Neural crest cell (in vitro differentiated cells): ENCODE measurements around the gene KLRG1. TPM values are rescaled to one million over a fixed set of nuclear protein-coding genes. Genes with fewer than 3 reads are reported as not detected.

Experiments
- DNase-seq: peaks from one replicate; pipeline ENCODE4 v3.0.0; 2021; ENCODE audit warnings: low read depth, mixed read lengths, low spot score
- H3K27ac Mint-ChIP-seq: one replicate; pipeline ENCODE4 v1.8.0; 2021; ENCODE audit warnings: mild to moderate bottlenecking, mixed read lengths; ENCODE audit not compliant: unreplicated experiment
- H3K27me3 Mint-ChIP-seq: 2 replicates; pipeline ENCODE4 v1.8.0; 2021; ENCODE audit warnings: low read depth, mild to moderate bottlenecking, mixed read lengths
- H3K36me3 Mint-ChIP-seq: 2 replicates; pipeline ENCODE4 v1.8.0; 2021; ENCODE audit warnings: low read depth, mild to moderate bottlenecking, mixed read lengths
- H3K4me1 Mint-ChIP-seq: 2 replicates; pipeline ENCODE4 v1.8.0; 2021; ENCODE audit warnings: mixed read lengths
- H3K4me3 Mint-ChIP-seq: one replicate; pipeline ENCODE4 v1.8.0; 2021; ENCODE audit warnings: mild to moderate bottlenecking, mixed read lengths
- H3K9me3 Mint-ChIP-seq: 2 replicates; pipeline ENCODE4 v1.8.0; 2021; ENCODE audit warnings: mixed read lengths
- CTCF ChIP-seq: fragments of 200-600 bp; sonication (generic); conservative IDR thresholded peaks from 2 replicates; pipeline ENCODE4 v1.5.0; 2021; ENCODE audit warnings: antibody characterized with exemption, mild to moderate bottlenecking
- total RNA-seq: library from RNA; stranded (reverse); gene quantifications from 2 replicates; pipeline ENCODE4 v1.2.1, GENCODE V29; 2021

KLRG1 gene
- total RNA-seq, 1 donor from 2014 or later = 5.8 TPM

GRCh38 chr12:8948701-8949341 lies 40.5 kb upstream of the KLRG1 start:
- DNase-seq = no peak
- Mint-ChIP-seq H3K27me3 (no peaks in the 10 kb centered on the region), H3K27ac (peak overlapping the region; percentile 90), H3K4me3 (peak overlapping the region; percentile 99), H3K9me3 (peaks cover 7% of the 10 kb centered on the region), H3K36me3 (peaks cover 11% of the 10 kb centered on the region), H3K4me1 (peaks cover 41% of the 10 kb centered on the region)
- TF ChIP-seq CTCF = no peak

- H3K4me1 Mint-ChIP-seq = peaks cover 41% of the 10 kb centered on the region
- DNase-seq = peak; percentile 84
- peak within 1 kb of the TSS; percentile 90 for H3K27ac Mint-ChIP-seq
- peaks cover 16% of the 10 kb centered on the region for H3K36me3 Mint-ChIP-seq
- H3K4me3 Mint-ChIP-seq = peak within 1 kb of the TSS; percentile 99
- peaks cover 10% of the 10 kb centered on the region for H3K9me3 Mint-ChIP-seq
- TF ChIP-seq CTCF = peak; percentile 67
- H3K27me3 Mint-ChIP-seq = no peaks in the 10 kb centered on the region
Observed at GRCh38 chr12:8949342-8950220, 39.8 kb upstream of the KLRG1 start, which contains the start of gene M6PR. M6PR (minus strand) TSS chr12:8949645; CDS start chr12:8946404, 3,241 bp downstream.

GRCh38 chr12:8950221-8950527 lies 39.2 kb upstream of the KLRG1 start:
- peak; percentile 36 for TF ChIP-seq CTCF
- Mint-ChIP-seq H3K4me1 (peaks cover 41% of the 10 kb centered on the region), H3K27me3 (no peaks in the 10 kb centered on the region), H3K4me3 (peak overlapping the region; percentile 99), H3K36me3 (peaks cover 16% of the 10 kb centered on the region), H3K9me3 (peaks cover 10% of the 10 kb centered on the region), H3K27ac (peak overlapping the region; percentile 90)
- no peak for DNase-seq

- Mint-ChIP-seq H3K36me3 (peaks cover 16% of the 10 kb centered on the region), H3K9me3 (peaks cover 10% of the 10 kb centered on the region), H3K27me3 (no peaks in the 10 kb centered on the region), H3K27ac (peak overlapping the region; percentile 90), H3K4me1 (peaks cover 41% of the 10 kb centered on the region), H3K4me3 (peak overlapping the region; percentile 99)
- TF ChIP-seq CTCF = peak; percentile 46
- DNase-seq = no peak
Observed at GRCh38 chr12:8950702-8951478, 38.5 kb upstream of the KLRG1 start.

- peaks cover 20% of the 10 kb centered on the region for H3K36me3 Mint-ChIP-seq
- H3K27ac Mint-ChIP-seq = no peak overlapping the region
- TF ChIP-seq CTCF = no peak
- H3K9me3 Mint-ChIP-seq = peaks cover 10% of the 10 kb centered on the region
- DNase-seq = no peak
- H3K4me1 Mint-ChIP-seq = peaks cover 35% of the 10 kb centered on the region
- no peaks in the 10 kb centered on the region for H3K27me3 Mint-ChIP-seq
- H3K4me3 Mint-ChIP-seq = peak overlapping the region; percentile 74
Observed at GRCh38 chr12:8951744-8952143, 37.6 kb upstream of the KLRG1 start.
